GM06990 (cell line): ENCODE results near the gene HNRNPA3.

ENCODE experiments used
- DNase-seq: peaks from one replicate; pipeline ENCODE4 v3.0.0-alpha.2; 2011; ENCODE audit not compliant: insufficient read length; ENCODE audit errors: extremely low read depth
- H3K27me3 ChIP-seq: replicated peaks from 2 replicates; pipeline ENCODE4 v1.6.0; 2011; ENCODE audit warnings: low read length; ENCODE audit not compliant: control insufficient read depth, insufficient read depth
- H3K36me3 ChIP-seq: 2 replicates; pipeline ENCODE4 v1.5.1; 2011; ENCODE audit warnings: low read length; ENCODE audit not compliant: control insufficient read depth, insufficient read depth
- H3K4me3 ChIP-seq: replicated peaks from 2 replicates; pipeline ENCODE4 v1.5.1; 2011; ENCODE audit warnings: low read depth, mild to moderate bottlenecking, control low read depth, low read length
- TF ChIP-seq, protein P1 (sequence below): IDR thresholded peaks from 2 replicates; pipeline ENCODE4 v1.5.1; 2011; ENCODE audit warnings: low read length, control low read depth, mild to moderate bottlenecking, inconsistent platforms; ENCODE audit not compliant: insufficient read depth, poor library complexity, severe bottlenecking

Gene HNRNPA3

DNA sequence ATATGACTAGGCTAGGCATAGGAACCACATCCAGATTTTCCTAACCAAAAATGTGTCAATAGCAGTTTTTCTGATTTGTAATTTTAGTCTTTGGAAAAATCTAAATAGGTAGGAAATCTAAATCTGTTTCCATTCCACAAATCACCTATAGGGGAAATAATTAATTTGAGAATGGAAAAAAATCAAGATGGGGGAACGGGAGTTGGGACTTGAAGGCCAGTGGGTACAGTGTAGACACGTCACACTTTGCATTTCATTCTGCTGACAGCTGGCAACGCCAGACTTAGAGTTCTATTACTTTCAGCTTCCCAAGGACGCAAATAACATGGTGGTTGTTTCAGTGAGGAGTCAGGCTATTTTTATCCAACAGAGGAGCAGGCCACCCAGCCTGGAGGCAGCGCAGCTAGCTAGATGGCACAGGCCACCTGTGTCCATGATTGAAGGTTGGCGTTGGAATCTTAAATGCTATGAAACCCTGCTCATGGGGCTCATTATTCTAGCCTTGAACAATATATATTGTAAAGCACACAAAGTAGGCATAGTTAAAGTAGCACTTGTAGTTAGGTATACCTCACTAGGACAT, 23.4 kb downstream of the HNRNPA3 start:
- Histone ChIP-seq H3K36me3 (peaks cover 8% of the 10 kb centered on the region), H3K27me3 (no peaks in the 10 kb centered on the region), H3K4me3 (no peak overlapping the region)
- no peak for DNase-seq
- TF ChIP-seq, protein P1, sequence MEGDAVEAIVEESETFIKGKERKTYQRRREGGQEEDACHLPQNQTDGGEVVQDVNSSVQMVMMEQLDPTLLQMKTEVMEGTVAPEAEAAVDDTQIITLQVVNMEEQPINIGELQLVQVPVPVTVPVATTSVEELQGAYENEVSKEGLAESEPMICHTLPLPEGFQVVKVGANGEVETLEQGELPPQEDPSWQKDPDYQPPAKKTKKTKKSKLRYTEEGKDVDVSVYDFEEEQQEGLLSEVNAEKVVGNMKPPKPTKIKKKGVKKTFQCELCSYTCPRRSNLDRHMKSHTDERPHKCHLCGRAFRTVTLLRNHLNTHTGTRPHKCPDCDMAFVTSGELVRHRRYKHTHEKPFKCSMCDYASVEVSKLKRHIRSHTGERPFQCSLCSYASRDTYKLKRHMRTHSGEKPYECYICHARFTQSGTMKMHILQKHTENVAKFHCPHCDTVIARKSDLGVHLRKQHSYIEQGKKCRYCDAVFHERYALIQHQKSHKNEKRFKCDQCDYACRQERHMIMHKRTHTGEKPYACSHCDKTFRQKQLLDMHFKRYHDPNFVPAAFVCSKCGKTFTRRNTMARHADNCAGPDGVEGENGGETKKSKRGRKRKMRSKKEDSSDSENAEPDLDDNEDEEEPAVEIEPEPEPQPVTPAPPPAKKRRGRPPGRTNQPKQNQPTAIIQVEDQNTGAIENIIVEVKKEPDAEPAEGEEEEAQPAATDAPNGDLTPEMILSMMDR = no peak

DNA sequence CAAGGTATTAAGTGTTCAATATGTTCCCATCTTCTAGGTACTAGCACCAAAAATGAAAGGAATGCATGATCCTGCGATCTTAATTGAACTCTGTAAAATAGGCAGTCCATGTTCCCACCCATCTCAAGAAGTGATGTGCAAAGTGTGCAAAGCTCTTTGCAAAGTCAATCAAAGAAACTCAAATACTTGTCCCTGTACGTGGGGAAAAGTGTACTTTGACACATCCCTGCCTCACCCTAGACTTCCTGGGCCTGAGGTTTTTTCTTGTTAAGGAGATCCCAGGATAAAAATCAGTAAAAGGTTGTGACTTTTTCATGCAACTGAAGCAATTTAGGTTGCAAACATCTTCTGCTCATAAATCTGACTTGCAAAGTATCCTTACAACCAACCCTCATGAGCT, 25.3 kb downstream of the HNRNPA3 start:
- DNase-seq = no peak
- H3K4me3 ChIP-seq = no peak overlapping the region
- no peaks in the 10 kb centered on the region for H3K27me3 ChIP-seq
- H3K36me3 ChIP-seq = peaks cover 3% of the 10 kb centered on the region
- TF ChIP-seq, protein P1 = no peak

DNA sequence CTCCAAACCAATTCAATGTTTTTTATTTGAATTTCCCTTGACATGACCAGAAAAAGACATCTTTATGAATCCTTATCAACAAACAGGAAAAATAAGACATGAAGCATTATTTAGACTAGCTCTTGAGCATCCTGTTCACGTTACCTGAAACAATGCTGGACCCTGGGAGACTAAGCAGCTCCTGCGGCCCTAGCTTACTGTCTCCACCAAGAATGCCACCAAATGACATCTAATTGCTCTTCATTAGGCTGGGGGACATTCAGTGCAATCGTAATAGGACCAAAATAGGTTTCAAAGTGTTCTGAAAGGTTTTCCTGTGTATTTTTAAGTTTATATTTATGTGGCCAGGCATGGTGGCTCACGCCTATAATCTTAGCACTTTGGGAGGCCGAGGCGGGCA, 26.5 kb downstream of the HNRNPA3 start:
- TF ChIP-seq, protein P1 = no peak
- Histone ChIP-seq H3K4me3 (no peak overlapping the region), H3K27me3 (no peaks in the 10 kb centered on the region), H3K36me3 (peaks cover 3% of the 10 kb centered on the region; the same call in 1 of the 2 replicates)
- DNase-seq = no peak

DNA sequence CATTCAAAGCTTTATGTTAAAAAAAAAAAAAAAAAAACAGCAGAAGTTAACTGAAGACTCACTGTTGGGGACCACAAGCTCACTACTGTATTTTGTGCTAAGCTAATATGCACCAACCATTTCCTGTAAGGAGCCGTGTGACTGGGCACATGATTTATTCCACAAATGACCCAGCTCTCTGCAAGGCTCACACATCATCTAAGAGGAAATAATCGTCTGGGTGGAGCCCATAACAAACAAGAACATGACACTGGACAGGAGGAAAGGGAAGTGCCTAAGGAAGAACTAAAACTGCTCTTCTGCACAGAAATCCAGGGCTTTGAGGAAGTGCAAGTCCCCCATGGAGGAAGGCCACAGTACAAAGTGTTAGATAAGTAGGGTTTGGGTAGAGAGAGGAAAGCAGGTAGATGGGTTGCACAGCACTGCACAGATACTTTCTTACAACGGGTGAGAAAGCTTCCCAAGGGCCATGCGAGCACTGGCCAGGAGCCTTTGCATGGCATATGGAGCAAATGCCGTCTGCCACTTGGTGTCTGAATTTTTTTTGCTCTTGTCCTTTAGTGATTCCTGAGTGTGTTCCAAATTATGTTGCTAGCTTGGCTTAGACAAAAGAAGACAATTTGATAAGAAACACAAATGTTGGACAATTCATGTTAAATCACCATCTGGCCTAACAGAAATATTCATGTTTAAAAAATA, 27.5 kb downstream of the HNRNPA3 start:
- Histone ChIP-seq H3K4me3 (peak overlapping the region; percentile 3; the same call in 1 of the 2 replicates), H3K27me3 (no peaks in the 10 kb centered on the region), H3K36me3 (peaks cover 3% of the 10 kb centered on the region; the same call in 1 of the 2 replicates)
- TF ChIP-seq, protein P1 = no peak
- DNase-seq = no peak

DNA sequence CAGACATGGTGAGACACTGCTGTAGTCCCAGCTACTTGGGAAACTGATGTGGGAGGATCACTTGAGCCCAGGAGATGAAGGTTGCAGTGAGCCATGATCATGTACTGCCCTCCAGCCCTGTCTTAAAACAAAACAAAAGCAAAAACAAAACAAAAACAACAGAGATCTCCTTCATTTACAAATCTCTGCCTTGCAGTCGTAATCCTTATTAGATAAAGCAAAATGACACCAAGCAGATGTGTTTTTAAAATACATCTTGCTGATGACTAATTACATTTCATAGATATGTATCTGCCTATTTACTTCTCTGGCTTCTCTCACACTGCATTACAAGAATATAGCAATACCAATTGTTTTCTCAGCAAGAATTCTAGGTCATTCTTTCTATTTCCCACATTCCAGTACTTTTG, 29.1 kb downstream of the HNRNPA3 start:
- no peak overlapping the region for H3K4me3 ChIP-seq
- no peak for DNase-seq
- H3K36me3 ChIP-seq = 0 out of 2 replicates have a peak, but pooled peaks cover 1% of the 10 kb centered on the region

More for the DNA sequence above, 29.1 kb downstream of the HNRNPA3 start:
- TF ChIP-seq, protein P1 = no peak
- no peaks in the 10 kb centered on the region for H3K27me3 ChIP-seq
